SK-N-SH treated with all-trans-retinoic acid at 6 μM for 48 hours (cell line): ENCODE data around the gene SH3D21.
A peak's percentile ranks its signal among the peaks of the same experiment; 100 is the strongest.

Source experiments
- ATAC-seq: fragments of 200-7000 bp; cut with Tn5 transposase; 3 replicates; pipeline ENCODE4 v1.9.1; 2020; ENCODE audit warnings: mild to moderate bottlenecking, moderate library complexity
- ARNTL ChIP-seq: fragments of 450-650 bp; formaldehyde crosslinking; IDR thresholded peaks from 2 replicates; pipeline ENCODE4 v1.5.0; 2020; ENCODE audit warnings: low read depth, mild to moderate bottlenecking, moderate library complexity, borderline replicate concordance
- BACH2 ChIP-seq: fragments of 250-450 bp; sonication (Bioruptor Pico); IDR thresholded peaks from 2 replicates; pipeline ENCODE4 v1.9.0; 2021; ENCODE audit warnings: mild to moderate bottlenecking, borderline replicate concordance
- CREB5 ChIP-seq: fragments of 250-450 bp; sonication (Bioruptor Pico); IDR thresholded peaks from 2 replicates; pipeline ENCODE4 v1.5.1; 2020; ENCODE audit warnings: low read depth, mild to moderate bottlenecking, moderate library complexity
- CSDC2 ChIP-seq: fragments of 250-450 bp; sonication (Bioruptor Pico); IDR thresholded peaks from 2 replicates; pipeline ENCODE4 v1.5.0; 2020; ENCODE audit warnings: mild to moderate bottlenecking, moderate library complexity
- ESRRG ChIP-seq: fragments of 250-450 bp; sonication (Bioruptor Pico); IDR thresholded peaks from 2 replicates; pipeline ENCODE4 v1.6.1; 2021; ENCODE audit warnings: mild to moderate bottlenecking
- GLIS3 ChIP-seq: fragments of 250-450 bp; sonication (Bioruptor Pico); IDR thresholded peaks from 2 replicates; pipeline ENCODE4 v1.5.0; 2020; ENCODE audit warnings: mild to moderate bottlenecking, moderate library complexity
- ISL1 ChIP-seq: fragments of 250-450 bp; sonication (Bioruptor Pico); IDR thresholded peaks from 2 replicates; pipeline ENCODE4 v2.1.2; 2022; ENCODE audit warnings: mild to moderate bottlenecking, moderate library complexity
- OSR1 ChIP-seq: fragments of 250-450 bp; sonication (Bioruptor Pico); IDR thresholded peaks from 2 replicates; pipeline ENCODE4 v1.8.0; 2022; ENCODE audit warnings: moderate library complexity, mild to moderate bottlenecking, inconsistent platforms
- PPARA ChIP-seq: fragments of 250-450 bp; sonication (Bioruptor Pico); IDR thresholded peaks from 2 replicates; pipeline ENCODE4 v1.5.0; 2020; ENCODE audit warnings: mild to moderate bottlenecking, borderline replicate concordance
- RARB ChIP-seq: fragments of 250-450 bp; sonication (Bioruptor Pico); IDR thresholded peaks from 2 replicates; pipeline ENCODE4 v1.8.0; 2021; ENCODE audit warnings: mild to moderate bottlenecking, moderate library complexity
- SNAI2 ChIP-seq: fragments of 250-450 bp; sonication (Bioruptor Pico); IDR thresholded peaks from 2 replicates; pipeline ENCODE4 v1.5.0; 2020; ENCODE audit warnings: mild to moderate bottlenecking, moderate library complexity
- TCF4 ChIP-seq: fragments of 250-450 bp; sonication (Bioruptor Pico); IDR thresholded peaks from 2 replicates; pipeline ENCODE4 v1.8.0; 2021; ENCODE audit warnings: mild to moderate bottlenecking, moderate library complexity, borderline replicate concordance
- TOX ChIP-seq: fragments of 250-450 bp; sonication (Bioruptor Pico); IDR thresholded peaks from 2 replicates; pipeline ENCODE4 v1.8.0; 2021; ENCODE audit warnings: mild to moderate bottlenecking, moderate library complexity, borderline replicate concordance
- ZC3H10 ChIP-seq: fragments of 250-450 bp; sonication (Bioruptor Pico); IDR thresholded peaks from 2 replicates; pipeline ENCODE4 v1.5.1; 2021; ENCODE audit warnings: mild to moderate bottlenecking, moderate library complexity
- ZFP3 ChIP-seq: fragments of 250-450 bp; sonication (Bioruptor Pico); IDR thresholded peaks from 2 replicates; pipeline ENCODE4 v1.5.0; 2020; ENCODE audit warnings: mild to moderate bottlenecking, moderate library complexity
- ZFP30 ChIP-seq: fragments of 450-650 bp; formaldehyde crosslinking; IDR thresholded peaks from 2 replicates; pipeline ENCODE4 v1.5.0; 2022; ENCODE audit warnings: mild to moderate bottlenecking, moderate library complexity
- ZNF565 ChIP-seq: fragments of 450-650 bp; formaldehyde crosslinking; conservative IDR thresholded peaks from 2 replicates; pipeline ENCODE4 v1.5.0; 2020; ENCODE audit warnings: low read depth, mild to moderate bottlenecking, moderate library complexity
- ZNF70 ChIP-seq: fragments of 450-650 bp; formaldehyde crosslinking; IDR thresholded peaks from 2 replicates; pipeline ENCODE4 v1.5.0; 2020; ENCODE audit warnings: mild to moderate bottlenecking, moderate library complexity
- ZNF8 ChIP-seq: fragments of 450-650 bp; formaldehyde crosslinking; IDR thresholded peaks from 2 replicates; pipeline ENCODE4 v1.5.0; 2020; ENCODE audit warnings: mild to moderate bottlenecking, moderate library complexity
- TF ChIP-seq, protein P1 (sequence below): fragments of 250-450 bp; sonication (Bioruptor Pico); IDR thresholded peaks from 2 replicates; pipeline ENCODE4 v1.5.1; 2021; ENCODE audit warnings: mild to moderate bottlenecking, moderate library complexity
- TF ChIP-seq, protein P2 (sequence below): fragments of 250-450 bp; sonication (Bioruptor Pico); IDR thresholded peaks from 2 replicates; pipeline ENCODE4 v1.8.0; 2020; ENCODE audit warnings: mild to moderate bottlenecking, moderate library complexity, borderline replicate concordance
- TF ChIP-seq, protein P3 (sequence below): fragments of 250-450 bp; sonication (Bioruptor Pico); IDR thresholded peaks from 2 replicates; pipeline ENCODE4 v1.8.0; 2021; ENCODE audit warnings: low read depth, mild to moderate bottlenecking, moderate library complexity, borderline replicate concordance
- TF ChIP-seq, protein P4 (sequence below): fragments of 250-450 bp; sonication (Bioruptor Pico); IDR thresholded peaks from 2 replicates; pipeline ENCODE4 v1.5.0; 2020; ENCODE audit warnings: mild to moderate bottlenecking, moderate library complexity

SH3D21 gene

GRCh38 chr1:36284517-36284916 lies 21.7 kb upstream of the SH3D21 start:
- TF ChIP-seq OSR1 (CRISPR knock-in tag) (no peak), TCF4 (0 out of 2 replicates have a peak, but pooled peaks have one; percentile 23)
- ATAC-seq, result peak; percentile 64

GRCh38 chr1:36285443-36286101 lies 20.6 kb upstream of the SH3D21 start:
- peak; percentile 91 for ATAC-seq
- TF ChIP-seq TCF4 (no peak), OSR1 (CRISPR knock-in tag) (no peak), ZFP30 (CRISPR knock-in tag) (no peak), ESRRG (CRISPR knock-in tag) (no peak), ZNF70 (CRISPR knock-in tag) (no peak), ISL1 (no peak), RARB (CRISPR knock-in tag) (no peak), CSDC2 (CRISPR knock-in tag) (no peak), BACH2 (CRISPR knock-in tag) (no peak), SNAI2 (CRISPR knock-in tag) (no peak), ARNTL (CRISPR knock-in tag) (no peak), GLIS3 (CRISPR knock-in tag) (no peak), ZNF8 (CRISPR knock-in tag) (no peak)
- TF ChIP-seq, protein P1, sequence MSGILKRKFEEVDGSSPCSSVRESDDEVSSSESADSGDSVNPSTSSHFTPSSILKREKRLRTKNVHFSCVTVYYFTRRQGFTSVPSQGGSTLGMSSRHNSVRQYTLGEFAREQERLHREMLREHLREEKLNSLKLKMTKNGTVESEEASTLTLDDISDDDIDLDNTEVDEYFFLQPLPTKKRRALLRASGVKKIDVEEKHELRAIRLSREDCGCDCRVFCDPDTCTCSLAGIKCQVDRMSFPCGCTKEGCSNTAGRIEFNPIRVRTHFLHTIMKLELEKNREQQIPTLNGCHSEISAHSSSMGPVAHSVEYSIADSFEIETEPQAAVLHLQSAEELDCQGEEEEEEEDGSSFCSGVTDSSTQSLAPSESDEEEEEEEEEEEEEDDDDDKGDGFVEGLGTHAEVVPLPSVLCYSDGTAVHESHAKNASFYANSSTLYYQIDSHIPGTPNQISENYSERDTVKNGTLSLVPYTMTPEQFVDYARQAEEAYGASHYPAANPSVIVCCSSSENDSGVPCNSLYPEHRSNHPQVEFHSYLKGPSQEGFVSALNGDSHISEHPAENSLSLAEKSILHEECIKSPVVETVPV, result no peak
- TF ChIP-seq, protein P2, sequence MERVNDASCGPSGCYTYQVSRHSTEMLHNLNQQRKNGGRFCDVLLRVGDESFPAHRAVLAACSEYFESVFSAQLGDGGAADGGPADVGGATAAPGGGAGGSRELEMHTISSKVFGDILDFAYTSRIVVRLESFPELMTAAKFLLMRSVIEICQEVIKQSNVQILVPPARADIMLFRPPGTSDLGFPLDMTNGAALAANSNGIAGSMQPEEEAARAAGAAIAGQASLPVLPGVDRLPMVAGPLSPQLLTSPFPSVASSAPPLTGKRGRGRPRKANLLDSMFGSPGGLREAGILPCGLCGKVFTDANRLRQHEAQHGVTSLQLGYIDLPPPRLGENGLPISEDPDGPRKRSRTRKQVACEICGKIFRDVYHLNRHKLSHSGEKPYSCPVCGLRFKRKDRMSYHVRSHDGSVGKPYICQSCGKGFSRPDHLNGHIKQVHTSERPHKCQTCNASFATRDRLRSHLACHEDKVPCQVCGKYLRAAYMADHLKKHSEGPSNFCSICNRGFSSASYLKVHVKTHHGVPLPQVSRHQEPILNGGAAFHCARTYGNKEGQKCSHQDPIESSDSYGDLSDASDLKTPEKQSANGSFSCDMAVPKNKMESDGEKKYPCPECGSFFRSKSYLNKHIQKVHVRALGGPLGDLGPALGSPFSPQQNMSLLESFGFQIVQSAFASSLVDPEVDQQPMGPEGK, result no peak
- TF ChIP-seq, protein P3, sequence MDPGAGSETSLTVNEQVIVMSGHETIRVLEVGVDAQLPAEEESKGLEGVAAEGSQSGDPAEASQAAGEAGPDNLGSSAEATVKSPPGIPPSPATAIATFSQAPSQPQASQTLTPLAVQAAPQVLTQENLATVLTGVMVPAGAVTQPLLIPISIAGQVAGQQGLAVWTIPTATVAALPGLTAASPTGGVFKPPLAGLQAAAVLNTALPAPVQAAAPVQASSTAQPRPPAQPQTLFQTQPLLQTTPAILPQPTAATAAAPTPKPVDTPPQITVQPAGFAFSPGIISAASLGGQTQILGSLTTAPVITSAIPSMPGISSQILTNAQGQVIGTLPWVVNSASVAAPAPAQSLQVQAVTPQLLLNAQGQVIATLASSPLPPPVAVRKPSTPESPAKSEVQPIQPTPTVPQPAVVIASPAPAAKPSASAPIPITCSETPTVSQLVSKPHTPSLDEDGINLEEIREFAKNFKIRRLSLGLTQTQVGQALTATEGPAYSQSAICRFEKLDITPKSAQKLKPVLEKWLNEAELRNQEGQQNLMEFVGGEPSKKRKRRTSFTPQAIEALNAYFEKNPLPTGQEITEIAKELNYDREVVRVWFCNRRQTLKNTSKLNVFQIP (CRISPR knock-in tag), result no peak
- TF ChIP-seq, all 23 proteins: peak for 0

DNA sequence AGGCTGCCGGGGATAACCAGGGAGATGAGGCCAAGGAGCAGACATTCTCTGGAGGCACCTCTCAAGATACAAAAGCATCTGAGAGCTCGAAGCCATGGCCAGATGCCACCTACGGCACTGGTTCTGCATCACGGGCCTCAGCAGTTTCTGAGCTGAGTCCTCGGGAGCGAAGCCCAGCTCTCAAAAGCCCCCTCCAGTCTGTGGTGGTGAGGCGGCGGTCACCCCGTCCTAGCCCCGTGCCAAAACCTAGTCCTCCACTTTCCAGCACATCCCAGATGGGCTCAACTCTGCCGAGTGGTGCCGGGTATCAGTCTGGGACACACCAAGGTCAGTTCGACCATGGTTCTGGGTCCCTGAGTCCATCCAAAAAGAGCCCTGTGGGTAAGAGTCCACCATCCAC lies 19.4 kb upstream of the SH3D21 start:
- TF ChIP-seq ESRRG (CRISPR knock-in tag) (no peak), ZNF8 (CRISPR knock-in tag) (no peak), CSDC2 (CRISPR knock-in tag) (no peak), PPARA (CRISPR knock-in tag) (no peak), CREB5 (CRISPR knock-in tag) (no peak), RARB (CRISPR knock-in tag) (no peak), SNAI2 (CRISPR knock-in tag) (no peak), ZC3H10 (CRISPR knock-in tag) (no peak), OSR1 (CRISPR knock-in tag) (no peak), ZNF70 (CRISPR knock-in tag) (no peak), ZNF565 (no peak), ZFP30 (CRISPR knock-in tag) (no peak), ISL1 (no peak), GLIS3 (CRISPR knock-in tag) (no peak), ZFP3 (CRISPR knock-in tag) (no peak), TOX (CRISPR knock-in tag) (no peak), ARNTL (CRISPR knock-in tag) (no peak)
- TF ChIP-seq, protein P3 (CRISPR knock-in tag), result no peak
- TF ChIP-seq, protein P2, result no peak
- TF ChIP-seq, protein P4, sequence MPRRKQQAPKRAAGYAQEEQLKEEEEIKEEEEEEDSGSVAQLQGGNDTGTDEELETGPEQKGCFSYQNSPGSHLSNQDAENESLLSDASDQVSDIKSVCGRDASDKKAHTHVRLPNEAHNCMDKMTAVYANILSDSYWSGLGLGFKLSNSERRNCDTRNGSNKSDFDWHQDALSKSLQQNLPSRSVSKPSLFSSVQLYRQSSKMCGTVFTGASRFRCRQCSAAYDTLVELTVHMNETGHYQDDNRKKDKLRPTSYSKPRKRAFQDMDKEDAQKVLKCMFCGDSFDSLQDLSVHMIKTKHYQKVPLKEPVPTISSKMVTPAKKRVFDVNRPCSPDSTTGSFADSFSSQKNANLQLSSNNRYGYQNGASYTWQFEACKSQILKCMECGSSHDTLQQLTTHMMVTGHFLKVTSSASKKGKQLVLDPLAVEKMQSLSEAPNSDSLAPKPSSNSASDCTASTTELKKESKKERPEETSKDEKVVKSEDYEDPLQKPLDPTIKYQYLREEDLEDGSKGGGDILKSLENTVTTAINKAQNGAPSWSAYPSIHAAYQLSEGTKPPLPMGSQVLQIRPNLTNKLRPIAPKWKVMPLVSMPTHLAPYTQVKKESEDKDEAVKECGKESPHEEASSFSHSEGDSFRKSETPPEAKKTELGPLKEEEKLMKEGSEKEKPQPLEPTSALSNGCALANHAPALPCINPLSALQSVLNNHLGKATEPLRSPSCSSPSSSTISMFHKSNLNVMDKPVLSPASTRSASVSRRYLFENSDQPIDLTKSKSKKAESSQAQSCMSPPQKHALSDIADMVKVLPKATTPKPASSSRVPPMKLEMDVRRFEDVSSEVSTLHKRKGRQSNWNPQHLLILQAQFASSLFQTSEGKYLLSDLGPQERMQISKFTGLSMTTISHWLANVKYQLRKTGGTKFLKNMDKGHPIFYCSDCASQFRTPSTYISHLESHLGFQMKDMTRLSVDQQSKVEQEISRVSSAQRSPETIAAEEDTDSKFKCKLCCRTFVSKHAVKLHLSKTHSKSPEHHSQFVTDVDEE (CRISPR knock-in tag), result no peak

More for the DNA sequence above, 19.4 kb upstream of the SH3D21 start:
- ATAC-seq, result no peak
